HK-2 (cell line): ENCODE results near the gene IDUA.
A peak's percentile ranks its signal among the peaks of the same experiment; 100 is the strongest.
"Not testable (repeated sequence)": the region's sequence is repeated elsewhere in the genome, so short reads cannot be mapped to it uniquely, and the experiment has no call there.

Source experiments
- DNase-seq: peaks from one replicate; pipeline ENCODE4 v3.0.0-alpha.2; 2018; ENCODE audit not compliant: unreplicated experiment

The IDUA gene

DNA sequence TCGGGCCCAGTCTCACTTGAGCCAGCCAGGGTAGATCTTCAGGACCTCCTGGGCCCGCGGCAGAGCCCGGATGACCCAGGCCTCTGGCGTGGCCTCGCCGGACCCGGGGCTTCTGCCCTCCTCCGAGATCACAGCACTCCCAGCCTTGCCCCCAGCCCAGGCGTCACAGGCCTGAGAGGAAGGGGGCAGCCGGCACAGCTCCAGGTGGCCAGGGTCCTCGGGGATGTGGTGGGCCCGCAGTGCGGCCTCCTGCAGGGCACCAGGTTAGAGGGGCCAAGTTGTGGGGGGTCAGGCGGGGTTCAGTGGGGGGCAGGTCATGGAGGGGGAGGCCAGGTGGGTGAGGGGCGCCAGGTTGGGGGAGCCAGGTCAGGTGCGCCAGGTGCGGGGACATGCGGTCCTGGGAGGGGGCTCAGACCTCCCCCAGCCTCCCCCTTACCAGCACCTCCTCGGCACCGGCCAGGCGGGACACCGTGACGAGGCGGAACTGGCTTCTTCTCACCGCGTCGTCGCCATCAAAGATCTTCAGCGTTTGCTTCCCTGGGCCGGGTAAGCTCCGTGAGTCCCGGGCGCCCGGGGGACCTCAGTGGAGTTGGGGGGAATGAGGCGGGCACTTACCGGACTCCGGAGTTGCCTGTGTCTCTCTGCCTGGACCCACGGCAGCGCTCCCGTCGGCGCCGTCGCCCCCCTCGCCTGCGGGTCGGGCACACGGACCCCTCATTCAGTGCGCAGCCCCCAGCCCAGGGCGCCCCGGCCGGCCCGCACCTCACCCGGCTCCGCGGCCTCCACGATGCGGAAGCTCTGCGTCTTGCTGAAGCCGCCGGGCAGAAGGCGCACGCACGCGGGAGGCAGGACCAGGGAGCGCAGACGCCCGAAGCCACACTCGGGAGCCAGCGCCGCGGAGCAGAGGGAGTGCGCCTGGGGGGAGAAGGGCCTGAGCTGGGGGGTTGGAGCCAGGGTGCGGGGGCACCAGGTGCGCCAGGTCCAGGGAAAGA is 19.4 kb upstream of the IDUA start:
- DNase-seq, result no peak

DNA sequence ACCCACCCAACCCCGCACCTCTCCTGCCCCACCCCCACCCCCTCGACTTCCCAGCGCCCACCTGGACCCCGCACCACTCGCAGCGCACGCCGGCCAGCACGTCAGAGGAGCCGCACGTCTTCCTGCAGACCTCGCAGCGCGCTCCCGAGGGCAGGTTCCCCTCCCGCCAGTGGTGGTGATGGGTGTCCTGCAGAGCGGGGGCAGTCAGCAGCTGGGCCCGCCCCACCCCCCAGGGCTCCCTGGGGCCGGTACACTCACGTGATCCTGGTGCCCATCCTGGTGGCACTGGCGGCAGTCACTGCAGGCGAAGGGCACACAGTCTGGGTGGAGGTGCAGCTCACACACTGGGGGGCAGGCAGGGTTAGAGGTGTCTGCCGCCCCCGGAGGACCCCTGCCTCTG is 18.6 kb upstream of the IDUA start:
- DNase-seq, result no peak

DNA sequence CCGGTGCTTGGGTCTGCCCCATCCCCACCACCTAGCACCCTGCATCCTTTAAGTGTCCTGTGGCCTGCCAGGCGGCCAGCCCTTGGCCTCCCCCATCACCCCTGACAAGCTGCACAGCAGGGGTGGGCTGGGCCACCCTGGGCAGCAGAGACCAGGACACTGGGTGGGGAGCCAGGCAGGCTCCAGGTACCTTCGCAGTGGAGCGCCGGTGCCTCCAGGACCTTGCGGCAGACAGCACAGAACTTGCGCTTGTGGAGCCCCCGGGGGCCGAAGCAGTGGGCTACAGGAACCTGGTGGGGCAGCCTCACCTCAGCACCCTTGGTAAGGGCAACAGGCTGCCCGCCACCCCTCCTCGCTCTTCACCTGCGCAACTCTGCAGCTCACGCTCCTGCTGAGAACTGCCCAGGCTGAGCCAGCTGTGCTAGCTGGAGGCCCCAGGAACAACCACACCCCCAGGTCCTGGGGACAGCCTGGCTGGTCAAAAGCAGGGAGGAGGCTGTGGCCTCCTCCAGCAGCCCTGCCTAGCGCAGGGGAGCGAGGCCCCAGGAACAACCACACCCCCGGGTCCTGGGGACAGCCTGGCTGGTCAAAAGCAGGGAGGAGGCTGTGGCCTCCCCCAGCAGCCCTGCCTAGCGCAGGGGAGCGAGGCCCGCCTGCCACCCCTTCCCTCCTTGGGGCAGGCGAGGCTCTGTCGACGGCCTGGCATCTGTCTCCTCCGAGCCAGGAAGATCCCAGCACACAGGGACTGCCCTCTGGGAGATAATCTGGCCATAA is 18.0 kb upstream of the IDUA start:
- no peak for DNase-seq

DNA sequence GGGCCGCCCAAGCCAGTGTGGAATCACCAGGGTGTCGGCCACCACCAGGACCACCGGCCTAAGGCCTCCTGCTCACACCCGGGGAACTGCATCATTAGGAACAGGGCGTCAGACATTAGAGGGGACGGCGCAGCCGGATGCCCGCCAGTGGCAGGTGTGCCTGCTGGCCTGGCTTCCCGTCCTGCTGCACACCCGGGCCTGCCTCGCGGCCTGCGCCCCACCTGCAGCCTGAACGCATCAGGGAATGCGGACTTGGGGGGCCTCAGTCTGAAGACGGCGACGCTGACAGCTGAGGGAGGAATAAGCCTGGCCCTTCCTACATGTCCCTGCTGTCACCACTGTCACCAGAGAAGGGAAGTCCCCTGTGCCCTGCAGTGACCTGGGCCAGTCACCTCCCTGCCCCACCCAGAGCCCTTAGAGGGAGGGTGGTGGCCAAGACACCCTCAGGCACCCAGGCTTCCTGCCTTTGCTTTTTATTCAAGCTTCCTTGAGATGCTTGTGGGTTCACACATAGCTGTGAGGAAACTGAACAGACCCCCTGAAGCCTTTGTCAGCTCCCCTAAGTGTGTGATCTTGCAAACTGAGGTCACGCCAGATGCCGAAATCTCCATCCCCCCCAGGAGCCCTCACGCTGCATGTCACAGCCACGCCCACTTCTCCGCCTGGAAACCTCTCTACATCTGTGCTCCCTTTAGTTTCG is 16.6 kb upstream of the IDUA start:
- no peak for DNase-seq

DNA sequence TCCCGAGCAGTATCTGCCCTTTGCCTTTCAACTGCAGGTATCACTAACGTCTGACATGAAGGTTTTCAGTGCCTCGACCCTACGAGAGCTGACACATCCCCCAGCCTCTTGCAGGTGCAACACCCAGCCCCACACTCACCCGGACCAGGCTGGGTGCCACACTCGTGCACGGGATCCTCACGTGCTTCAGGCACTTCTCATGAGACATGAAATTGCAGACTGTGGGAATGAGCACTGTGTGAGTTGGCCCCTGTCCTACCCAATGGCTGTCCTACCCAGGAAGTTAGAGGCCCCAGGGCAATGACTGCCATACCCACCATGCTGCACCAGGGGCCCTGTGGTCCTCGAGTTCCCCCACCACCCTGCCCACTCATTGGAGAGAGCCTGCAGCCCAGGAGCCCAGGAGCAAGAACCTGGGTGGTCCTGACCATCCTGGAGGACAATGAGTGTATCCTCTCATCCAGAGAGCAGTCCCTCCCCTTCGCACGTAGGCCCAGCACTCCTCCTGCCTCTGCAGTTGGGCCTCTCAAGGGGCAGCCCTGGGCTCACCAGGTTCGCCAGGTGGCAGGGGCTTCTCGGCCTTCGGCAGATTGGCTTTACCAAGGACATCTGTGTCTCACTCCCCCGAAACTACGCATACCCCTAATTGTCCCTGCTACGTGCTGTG is 15.9 kb upstream of the IDUA start:
- DNase-seq, result no peak

DNA sequence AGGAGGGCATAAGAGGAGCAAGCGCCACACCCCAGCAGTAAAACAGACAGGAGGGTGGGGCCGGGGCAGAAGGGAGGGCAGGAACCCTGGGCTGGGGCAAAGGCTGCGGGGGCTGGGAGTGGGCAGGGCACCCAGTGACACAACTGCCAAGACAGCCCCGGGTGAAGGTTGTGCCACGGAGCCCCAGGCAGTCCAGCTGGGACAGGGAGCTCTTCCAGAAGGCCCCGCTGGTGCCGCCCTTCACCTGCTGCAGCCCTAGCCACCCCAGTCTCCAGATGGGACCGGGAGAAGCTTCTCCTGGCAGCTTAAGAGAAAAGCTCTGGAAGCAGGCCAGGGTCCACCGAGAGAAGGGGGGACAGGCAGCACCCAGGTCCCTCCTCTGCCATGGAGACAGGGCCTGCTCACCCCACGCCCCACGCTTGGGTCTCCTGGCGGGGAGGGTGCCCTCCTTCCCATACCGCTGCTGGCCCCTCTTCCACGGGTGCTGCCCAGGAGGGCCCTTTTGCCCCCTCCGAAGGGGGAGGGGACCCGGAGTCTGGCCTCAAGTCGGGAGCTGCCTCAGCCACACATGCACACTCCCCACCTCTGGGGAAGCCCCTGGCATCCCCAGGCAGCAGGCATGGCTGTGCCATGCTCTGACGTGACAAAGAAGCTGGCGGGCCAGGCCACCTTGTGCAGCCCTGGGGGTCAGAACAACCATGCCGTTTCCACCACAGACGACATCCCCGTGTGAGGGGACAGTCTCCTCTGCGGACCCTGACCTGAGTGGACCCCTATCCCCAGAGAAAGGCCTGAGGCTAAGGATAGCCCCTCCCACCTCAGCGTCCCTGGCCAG is 15.0 kb upstream of the IDUA start:
- no peak for DNase-seq

DNA sequence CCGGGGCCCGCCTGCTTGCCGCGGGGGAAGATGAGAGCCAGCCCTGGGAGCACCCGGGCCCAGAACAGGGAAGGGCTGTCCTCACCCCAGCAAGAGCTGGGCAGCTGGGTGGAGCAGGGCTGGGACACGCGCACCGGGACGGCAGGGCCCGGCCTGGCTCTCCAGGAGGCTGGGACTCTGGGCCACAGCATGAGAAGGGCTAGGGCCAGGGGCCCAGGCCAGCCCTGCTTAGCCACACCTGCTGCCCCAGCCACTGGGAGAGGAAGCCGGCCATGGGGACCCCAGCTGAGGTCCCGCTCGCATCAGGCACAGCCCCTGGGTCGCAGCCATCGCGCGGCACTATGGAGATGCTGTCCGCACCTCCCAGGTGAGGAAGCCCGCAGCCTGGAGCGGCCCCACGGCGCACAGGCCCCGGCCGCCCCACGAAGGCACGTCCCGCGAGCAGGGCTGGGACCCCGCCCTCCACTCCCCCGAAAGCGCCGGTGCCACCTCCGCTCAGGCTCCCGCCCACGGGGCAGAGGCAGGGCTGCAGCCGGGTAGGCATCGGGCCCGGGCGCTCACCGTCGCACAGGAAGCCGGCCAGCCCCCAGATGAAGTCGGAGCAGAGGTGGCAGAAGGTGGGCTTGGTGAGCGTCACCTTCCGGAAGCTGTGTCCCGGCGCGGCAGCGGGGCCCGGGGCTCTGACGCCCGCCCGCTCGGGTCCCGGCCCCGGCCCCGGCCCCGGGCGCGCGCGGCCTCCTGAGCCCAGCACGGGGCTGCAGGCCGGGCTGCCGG is 14.0 kb upstream of the IDUA start:
- DNase-seq, result peak; percentile 57

DNA sequence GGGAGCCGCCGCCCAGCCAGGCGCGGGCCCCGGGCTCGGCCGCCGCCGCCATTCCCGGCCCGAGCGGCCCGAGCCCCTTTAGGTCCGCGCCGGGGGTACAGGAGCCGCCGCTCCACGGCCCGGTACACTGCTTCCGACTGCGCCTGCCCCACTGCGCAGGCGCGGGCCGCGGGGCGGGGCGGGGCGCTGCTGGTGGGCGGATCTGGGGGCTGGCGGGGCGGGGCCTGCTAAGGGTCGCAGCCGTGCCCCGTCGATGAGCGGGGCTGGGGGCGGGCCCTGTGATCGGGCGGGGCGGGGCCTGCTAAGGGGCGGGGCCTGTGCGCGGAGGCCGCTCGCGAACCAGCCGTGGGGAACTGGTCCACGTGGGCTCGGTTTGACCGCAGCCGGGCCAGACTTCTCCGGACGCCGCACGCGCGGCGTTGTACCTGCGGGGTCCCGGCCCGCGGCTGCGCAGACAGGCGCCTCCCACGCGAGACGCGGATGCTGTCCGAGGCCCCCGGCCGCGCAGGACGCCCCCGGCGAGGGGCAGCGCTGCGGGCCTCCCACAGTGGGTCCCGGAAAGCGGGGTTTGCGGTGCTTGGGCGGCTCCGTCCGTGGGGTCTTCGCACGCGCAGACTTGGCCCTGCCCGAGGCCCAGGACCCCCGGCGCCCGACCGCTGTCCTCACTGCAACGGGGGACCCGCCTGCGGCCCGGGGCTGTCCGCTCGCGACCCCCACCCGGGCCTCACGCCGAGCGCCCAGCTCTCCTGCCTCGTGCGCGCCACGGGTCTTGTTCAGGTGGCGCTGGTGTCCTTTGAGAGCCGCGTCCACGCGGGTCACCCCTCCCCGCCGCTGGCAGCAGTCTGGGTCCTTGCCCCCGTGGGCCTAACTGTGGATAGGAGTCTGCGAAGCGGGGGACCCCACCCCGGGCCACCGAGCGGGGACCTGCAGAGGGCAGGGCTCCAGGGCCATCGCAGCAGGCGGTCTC is 13.1 kb upstream of the IDUA start, which contains the start of gene DGKQ:
Gene DGKQ, minus strand, starts transcription at position 139 of the 967 bp plus-strand sequence. Its CDS starts 87 bp downstream, at position 52.
- peak; percentile 91 for DNase-seq

DNA sequence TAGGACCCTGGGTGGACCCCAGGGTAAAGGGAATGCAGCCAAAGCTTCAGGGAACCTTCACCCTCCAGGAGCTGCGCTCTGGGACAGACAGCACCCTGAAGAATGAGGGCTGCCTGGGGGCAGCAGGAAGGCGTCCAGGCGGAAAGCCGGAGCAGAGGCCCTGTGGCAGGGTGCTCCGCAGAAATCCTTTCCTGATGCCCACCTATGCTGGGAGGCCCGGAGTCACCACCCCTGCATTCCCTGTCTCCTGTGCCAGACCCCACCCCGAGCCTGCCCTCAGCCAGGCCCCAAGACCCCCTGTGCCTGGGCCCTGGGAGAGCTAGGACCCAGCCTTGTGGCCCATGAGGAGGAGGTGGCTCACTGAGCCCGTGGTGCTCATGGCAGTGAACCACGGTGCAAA is 12.2 kb upstream of the IDUA start:
- no peak for DNase-seq

DNA sequence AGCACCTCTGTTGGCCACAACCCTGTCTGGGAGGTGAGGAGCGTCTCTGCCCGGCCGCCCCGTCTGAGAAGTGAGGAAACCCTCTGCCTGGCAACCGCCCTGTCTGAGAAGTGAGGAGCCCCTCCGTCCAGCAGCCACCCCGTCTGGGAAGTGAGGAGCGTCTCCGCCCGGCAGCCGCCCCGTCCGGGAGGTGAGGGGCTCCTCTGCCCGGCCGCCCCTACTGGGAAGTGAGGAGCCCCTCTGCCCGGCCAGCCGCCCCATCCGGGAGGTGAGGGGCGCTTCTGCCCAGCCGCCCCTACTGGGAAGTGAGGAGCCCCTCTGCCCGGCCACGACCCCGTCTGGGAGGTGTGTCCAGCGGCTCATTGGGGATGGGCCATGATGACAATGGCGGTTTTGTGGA is 10.8 kb upstream of the IDUA start:
- DNase-seq, result not testable (repeated sequence)

DNA sequence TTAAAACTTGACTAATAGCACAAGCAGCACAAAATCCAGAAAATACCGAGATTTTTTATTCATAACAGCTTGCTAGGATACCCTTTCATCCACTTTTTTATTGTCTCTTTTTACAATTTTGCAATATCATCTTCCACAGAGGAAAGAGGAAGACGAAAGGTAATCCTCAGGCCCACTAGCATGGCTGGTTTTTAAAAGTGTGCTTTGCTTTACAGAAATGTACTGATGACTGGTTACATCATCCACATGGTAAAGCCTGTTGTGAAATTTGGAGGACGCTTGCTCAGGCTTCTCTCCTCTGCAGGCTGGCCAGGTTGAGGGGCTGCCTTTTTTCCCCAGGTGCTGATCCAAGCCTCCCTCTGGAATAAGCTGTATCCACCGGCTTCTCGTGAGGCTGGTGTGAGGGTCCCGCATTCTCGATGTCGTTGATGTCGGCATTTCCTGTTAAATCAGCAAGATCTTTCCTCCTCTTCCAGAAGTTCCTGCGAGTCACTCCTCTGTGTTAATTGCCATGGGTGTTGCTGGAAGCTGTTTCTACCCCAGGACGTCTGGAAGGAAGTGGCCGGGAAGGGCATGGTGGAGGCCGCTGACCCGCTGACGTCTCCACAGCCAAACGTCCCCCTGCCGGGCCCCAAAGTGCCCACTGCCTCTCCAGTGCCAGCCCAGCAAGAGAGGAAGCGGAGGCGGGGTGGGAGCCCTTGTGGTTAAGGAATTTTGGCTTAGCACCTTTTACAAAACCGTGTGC is 7.7 kb upstream of the IDUA start:
- DNase-seq, result no peak

DNA sequence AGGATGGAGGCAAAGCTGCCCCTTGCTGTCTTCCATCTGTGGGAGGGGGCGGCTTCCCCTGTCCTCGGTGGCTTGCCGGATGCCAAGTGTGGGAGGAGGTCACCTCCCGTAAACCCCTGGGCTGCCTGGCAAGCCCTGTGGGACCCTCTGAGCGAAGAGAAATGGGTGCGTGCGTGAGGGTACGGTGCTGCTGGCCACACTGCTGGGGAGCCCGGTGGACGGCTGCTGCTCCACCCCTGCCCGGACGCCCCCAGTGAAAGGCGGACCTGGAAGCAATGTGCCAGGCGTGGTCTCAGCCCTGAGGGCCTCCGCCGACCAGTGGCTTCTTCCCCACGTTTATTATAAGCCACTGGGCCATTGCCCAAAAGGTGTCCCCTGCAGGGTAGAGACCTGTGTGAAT is 4.6 kb upstream of the IDUA start:
- no peak for DNase-seq

DNA sequence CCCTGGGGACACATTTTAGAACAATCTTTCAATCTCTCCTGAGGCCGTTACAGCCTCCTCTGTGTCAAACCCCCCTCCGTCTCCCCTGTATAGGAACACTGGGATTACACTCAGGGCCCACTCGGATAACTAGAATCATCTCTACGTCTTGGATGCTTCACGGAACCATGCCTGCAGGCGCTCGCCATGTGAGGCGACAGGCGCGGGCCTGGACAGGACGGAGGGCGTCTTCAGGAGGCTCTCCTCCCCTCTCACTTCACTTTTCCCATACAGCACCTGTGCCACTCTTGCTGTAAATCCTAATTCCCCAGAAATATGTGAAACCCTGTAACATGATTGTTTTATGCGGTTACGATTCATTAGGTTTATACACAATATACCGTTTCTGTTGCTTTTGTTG is 4.0 kb upstream of the IDUA start:
- DNase-seq, result no peak

DNA sequence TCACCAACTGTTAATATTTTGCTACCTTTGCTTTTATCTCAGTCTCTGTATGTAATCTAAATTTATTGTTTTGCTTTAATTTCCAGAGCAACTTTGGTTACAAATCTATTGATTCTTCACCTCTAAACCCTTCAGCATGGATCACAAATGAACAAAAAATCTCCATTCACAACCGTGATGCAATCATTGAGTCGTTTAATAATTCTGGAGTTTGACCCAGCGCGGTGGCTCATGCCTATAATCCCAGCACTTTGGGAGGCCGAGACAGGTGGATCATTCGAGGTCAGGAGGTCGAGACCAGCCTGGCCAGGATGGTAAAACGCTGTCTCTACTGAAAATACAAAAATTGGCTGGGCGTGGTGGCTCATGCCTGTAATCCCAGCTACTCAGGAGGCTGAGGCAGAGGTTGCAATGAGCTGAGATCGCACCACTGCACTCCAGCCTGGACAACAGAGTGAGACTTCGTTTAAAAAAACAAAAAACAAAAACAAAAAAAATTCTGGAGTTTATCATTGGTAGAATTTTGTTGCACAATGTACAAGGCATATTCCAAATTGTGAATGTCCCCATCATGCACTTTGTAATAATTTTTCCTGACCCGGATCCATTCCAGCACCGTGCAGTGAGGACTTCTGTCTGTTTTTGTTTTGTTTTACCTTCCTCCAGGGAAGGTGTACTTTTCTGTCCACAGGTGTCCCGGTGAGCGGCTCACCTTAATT is 2.3 kb upstream of the IDUA start:
- DNase-seq, result no peak

DNA sequence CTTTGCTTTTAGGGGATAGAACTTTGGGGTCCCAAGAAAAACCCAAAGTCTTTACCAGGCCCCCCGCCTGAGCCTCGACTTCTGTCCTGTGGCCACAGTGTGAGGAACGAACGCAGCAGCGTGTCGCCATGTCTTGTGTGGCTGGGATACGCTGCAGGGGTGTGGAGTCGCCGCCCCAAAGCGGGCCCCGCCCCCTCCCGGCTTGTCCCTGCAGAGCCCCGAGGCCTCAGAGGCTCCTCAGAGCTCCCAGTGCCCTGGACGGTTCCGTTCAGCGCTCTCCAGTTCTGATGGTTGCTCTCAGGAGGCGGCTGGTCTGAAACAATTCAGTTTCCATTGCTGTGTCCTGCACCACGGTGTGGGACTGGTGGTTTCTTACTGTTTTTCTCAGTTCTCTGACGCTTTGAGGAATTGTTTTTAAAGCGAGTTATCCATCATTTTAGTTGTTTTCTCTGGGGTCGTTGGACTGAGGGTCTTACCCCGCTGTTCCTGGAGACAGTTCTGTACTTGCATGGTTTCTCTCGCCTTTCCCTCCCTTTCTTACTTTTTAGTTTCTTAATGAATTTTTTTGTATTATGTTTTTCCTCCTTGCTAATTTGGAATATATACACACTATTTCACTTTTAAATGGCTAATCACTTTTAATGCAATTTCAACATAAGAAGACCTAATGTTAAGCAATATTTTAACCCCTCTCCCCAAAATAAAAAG is 1.6 kb upstream of the IDUA start:
- no peak for DNase-seq

DNA sequence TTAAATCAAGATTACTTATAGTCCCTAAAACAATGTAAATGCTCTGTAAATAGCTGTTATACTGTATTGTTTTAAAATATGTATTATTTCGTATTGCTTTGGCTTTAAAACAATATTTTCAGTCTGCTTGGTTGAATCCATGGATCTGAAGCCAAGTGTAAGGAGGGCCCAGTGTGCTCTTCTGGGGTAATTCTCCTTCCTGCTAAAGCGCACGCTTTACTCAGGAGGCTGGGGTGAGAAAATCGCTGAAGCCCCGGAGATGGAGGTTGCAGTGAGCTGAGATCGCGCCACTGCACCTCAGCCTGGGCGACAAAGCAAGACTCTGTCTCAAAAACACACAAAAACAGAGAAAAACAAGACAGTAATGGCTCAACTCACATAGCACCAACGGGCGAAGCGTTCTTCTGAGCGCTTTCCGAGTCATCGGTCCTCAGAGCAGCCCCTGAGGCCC is 391 bp upstream of the IDUA start:
- DNase-seq, result no peak
